ENCODE data around the gene TMEM182.

DNA sequence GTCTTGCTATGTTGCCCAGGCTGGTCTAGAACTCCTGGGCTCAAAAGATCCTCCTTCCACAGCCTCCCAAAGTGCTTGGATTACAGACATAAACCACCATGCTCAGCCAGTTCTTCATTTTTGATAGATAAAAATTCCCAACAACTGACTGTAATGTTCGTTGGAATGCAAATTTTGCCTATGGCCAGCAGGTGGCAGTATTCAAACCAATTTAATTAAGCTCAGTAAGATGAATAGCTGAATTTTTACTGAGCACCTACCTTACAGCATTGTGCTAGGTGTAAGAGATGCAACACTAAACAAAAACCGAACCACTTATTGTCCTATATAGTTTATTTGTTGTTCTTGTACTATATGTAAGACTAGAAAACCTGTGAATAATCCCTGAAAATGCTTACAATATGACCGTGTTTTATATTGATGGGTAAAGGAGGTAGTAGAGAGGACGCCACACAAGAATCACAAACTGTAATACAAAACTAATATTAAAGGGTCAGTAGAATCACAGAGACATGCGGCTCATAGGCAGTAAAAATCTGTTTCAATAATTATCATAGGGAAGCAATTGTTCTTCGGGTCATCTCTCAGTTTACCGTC, 8.2 kb upstream of the TMEM182 start:
- TF ChIP-seq CTCF (IDR thresholded peaks at IDR 0.05) (peak; percentile 37 to 53 (median 48)), POLR2A (IDR thresholded peaks at IDR 0.05) (no peak)

All from uterus (tissue), 2 donors.